ENCODE measurements around the gene GAGE13. TPM values are rescaled to one million over a fixed set of nuclear protein-coding genes. Genes with fewer than 3 reads are reported as not detected.
"Not testable (repeated sequence)": the region's sequence is repeated elsewhere in the genome, so short reads cannot be mapped to it uniquely, and the experiment has no call there.

GAGE13 gene
- total RNA-seq, 1 donor from 2014 or later, result not detected

DNA sequence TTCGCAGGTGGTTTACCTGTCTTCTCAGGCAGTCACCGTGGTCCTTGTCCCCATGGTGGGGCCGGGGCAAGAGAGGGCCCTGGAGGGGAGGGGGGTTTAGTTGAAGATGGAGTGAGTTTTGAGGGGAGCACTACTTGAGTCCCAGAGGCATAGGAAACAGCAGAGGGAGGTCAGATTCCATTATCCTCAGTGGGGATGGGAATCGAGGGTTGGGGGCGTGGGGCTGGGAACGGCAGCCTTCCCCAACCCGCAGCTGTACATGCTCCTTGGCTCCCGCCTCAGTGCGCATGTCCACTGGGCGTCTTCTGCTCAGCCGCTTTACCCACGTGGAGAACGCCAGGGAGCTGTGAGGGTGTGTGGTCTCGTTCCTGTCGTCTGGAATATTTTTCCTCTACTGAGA is 28.0 kb upstream of the GAGE13 start, which contains the start of gene GAGE10:
GAGE10 (plus strand) TSS at position 301 of the 400 bp plus-strand sequence. CDS start 1,214 bp downstream, outside the sequence.
- no peak for DNase-seq (ENCODE audit: low spot score)

DNA sequence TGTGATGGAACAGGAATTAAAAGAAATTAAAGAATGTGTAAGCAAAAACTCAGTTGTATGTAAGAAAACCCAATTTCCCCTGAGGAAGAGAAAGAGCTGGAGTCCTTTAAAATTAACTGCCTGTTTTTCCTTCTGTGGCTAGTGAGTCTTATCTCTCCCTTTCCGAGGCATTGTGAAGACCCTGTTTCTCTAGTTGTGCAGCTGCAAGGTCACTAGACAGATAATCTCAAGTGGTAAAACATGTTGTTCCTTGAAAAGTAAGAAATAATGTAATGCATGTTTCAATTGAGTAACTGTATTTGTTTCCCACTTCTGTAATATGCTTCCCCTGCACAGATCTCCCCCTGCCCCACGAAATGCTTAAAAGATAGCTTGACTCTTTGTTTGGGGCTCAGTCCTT is 23.6 kb upstream of the GAGE13 start:
- H3K36me3 Mint-ChIP-seq (ENCODE audit: low read depth); H3K27me3 Mint-ChIP-seq (ENCODE audit: low read depth); DNase-seq (ENCODE audit: low spot score); H3K4me3 Mint-ChIP-seq (ENCODE audit: unreplicated experiment); H3K27ac Mint-ChIP-seq (ENCODE audit: unreplicated experiment): not testable (repeated sequence)
- peaks cover 11% of the 10 kb centered on the region for H3K9me3 Mint-ChIP-seq (ENCODE audit: low read depth)
- peaks cover 16% of the 10 kb centered on the region for H3K4me1 Mint-ChIP-seq (ENCODE audit: low read depth)

More for the DNA sequence above, 28.0 kb upstream of the GAGE13 start, which contains the start of gene GAGE10:
- TF ChIP-seq, protein P1, sequence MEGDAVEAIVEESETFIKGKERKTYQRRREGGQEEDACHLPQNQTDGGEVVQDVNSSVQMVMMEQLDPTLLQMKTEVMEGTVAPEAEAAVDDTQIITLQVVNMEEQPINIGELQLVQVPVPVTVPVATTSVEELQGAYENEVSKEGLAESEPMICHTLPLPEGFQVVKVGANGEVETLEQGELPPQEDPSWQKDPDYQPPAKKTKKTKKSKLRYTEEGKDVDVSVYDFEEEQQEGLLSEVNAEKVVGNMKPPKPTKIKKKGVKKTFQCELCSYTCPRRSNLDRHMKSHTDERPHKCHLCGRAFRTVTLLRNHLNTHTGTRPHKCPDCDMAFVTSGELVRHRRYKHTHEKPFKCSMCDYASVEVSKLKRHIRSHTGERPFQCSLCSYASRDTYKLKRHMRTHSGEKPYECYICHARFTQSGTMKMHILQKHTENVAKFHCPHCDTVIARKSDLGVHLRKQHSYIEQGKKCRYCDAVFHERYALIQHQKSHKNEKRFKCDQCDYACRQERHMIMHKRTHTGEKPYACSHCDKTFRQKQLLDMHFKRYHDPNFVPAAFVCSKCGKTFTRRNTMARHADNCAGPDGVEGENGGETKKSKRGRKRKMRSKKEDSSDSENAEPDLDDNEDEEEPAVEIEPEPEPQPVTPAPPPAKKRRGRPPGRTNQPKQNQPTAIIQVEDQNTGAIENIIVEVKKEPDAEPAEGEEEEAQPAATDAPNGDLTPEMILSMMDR (IDR thresholded peaks at IDR 0.05), result no peak
- H3K27ac Mint-ChIP-seq (ENCODE audit: unreplicated experiment), result no peak within 1 kb of the TSS
- peaks cover 4% of the 10 kb centered on the region for H3K9me3 Mint-ChIP-seq (ENCODE audit: low read depth)
- H3K36me3 Mint-ChIP-seq (ENCODE audit: low read depth), result no peaks in the 10 kb centered on the region
- no peaks in the 10 kb centered on the region for H3K27me3 Mint-ChIP-seq (ENCODE audit: low read depth)
- H3K4me1 Mint-ChIP-seq (ENCODE audit: low read depth), result no peaks in the 10 kb centered on the region
- no peak within 1 kb of the TSS for H3K4me3 Mint-ChIP-seq (ENCODE audit: unreplicated experiment)

GRCh38 chrX:49308604-49309269 is 22.6 kb upstream of the GAGE13 start:
- Mint-ChIP-seq H3K4me3 (ENCODE audit: unreplicated experiment) (peak overlapping the region; percentile 17), H3K27me3 (ENCODE audit: low read depth) (no peaks in the 10 kb centered on the region), H3K27ac (ENCODE audit: unreplicated experiment) (no peak overlapping the region), H3K4me1 (ENCODE audit: low read depth) (peaks cover 16% of the 10 kb centered on the region), H3K9me3 (ENCODE audit: low read depth) (peaks cover 15% of the 10 kb centered on the region), H3K36me3 (ENCODE audit: low read depth) (no peaks in the 10 kb centered on the region)
- DNase-seq (ENCODE audit: low spot score), result no peak
- TF ChIP-seq, protein P1 (IDR thresholded peaks at IDR 0.05), result no peak

DNA sequence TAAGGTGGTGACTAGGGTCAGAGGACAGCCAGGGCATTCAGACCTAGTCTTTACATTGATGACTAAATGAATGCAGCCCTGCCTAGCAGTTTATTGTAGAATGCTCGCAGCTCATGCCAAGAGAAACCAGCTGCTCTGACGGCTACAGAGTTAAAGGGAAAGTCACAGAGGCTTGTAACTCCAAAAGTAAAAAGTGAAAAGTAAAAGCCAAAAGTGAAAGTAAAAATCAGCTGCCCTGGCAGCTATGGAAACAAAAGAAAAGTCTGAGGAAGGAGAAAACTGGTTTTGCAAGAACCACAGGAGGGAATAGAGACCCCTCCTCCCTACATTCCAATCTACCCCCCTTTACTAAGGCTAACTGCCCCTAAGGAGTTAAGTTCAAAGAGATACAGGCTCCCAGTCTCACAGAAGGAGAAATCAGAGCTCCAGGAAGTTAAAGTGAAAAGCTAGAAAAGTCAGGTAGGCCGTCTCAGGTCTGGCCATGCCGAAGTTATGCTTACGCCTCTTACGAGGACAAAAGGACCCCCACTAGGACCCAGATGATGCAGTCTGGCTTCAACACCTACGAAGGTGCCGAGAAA is 21.9 kb upstream of the GAGE13 start:
- TF ChIP-seq, protein P1 (IDR thresholded peaks at IDR 0.05), result no peak
- no peaks in the 10 kb centered on the region for H3K27me3 Mint-ChIP-seq (ENCODE audit: low read depth)
- peaks cover 16% of the 10 kb centered on the region for H3K4me1 Mint-ChIP-seq (ENCODE audit: low read depth)
- H3K27ac Mint-ChIP-seq (ENCODE audit: unreplicated experiment), result peak overlapping the region; percentile 63
- no peak for DNase-seq (ENCODE audit: low spot score)
- H3K9me3 Mint-ChIP-seq (ENCODE audit: low read depth), result peaks cover 15% of the 10 kb centered on the region
- H3K36me3 Mint-ChIP-seq (ENCODE audit: low read depth), result no peaks in the 10 kb centered on the region
- H3K4me3 Mint-ChIP-seq (ENCODE audit: unreplicated experiment), result peak overlapping the region; percentile 59

DNA sequence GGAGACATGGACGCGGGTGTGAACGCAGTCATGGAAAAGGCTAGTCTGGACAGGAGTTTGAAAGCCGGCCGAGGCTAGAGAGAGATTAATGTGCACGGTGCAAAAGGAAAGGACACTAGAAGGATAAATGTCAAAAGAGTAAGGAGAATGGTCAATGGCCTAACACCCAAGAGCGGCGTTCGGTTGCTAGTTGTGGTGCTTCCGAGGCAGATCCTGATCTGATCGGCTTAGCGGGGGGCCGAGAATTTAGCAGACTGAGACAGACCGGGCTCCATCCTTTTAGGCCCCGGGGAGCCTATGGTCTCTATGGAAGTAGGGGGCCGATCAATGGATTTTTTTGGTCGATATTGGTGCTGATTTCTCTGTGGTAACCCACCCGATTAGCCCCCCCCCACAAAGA is 21.0 kb upstream of the GAGE13 start:
- TF ChIP-seq, protein P1 (IDR thresholded peaks at IDR 0.05), result no peak
- DNase-seq (ENCODE audit: low spot score), result no peak
- peaks cover 12% of the 10 kb centered on the region for H3K9me3 Mint-ChIP-seq (ENCODE audit: low read depth)
- no peaks in the 10 kb centered on the region for H3K36me3 Mint-ChIP-seq (ENCODE audit: low read depth)
- H3K4me3 Mint-ChIP-seq (ENCODE audit: unreplicated experiment), result no peak overlapping the region
- H3K27me3 Mint-ChIP-seq (ENCODE audit: low read depth), result no peaks in the 10 kb centered on the region
- H3K4me1 Mint-ChIP-seq (ENCODE audit: low read depth), result peaks cover 16% of the 10 kb centered on the region
- no peak overlapping the region for H3K27ac Mint-ChIP-seq (ENCODE audit: unreplicated experiment)
